Measurements from ENCODE around the gene KDR. TPM values are rescaled to one million over a fixed set of nuclear protein-coding genes. Genes with fewer than 3 reads are reported as not detected.

Gene KDR
- total RNA-seq, 1 donor from 2014 or later: not detected

GRCh38 chr4:55086578-55086977 lies 38.8 kb downstream of the KDR start:
- intact Hi-C loops (cut with micrococcal nuclease): no loop called here
- H3K27ac Mint-ChIP-seq: no peak overlapping the region
- no peaks in the 10 kb centered on the region for H3K27me3 Mint-ChIP-seq (ENCODE audit: insufficient read depth)
- H3K4me3 Mint-ChIP-seq: no peak overlapping the region
- H3K9me3 Mint-ChIP-seq: no peaks in the 10 kb centered on the region
- H3K4me1 Mint-ChIP-seq (ENCODE audit: low read depth): no peaks in the 10 kb centered on the region
- H3K36me3 Mint-ChIP-seq (ENCODE audit: low read depth): no peaks in the 10 kb centered on the region
- no peak for DNase-seq (ENCODE audit: low spot score)

GRCh38 chr4:55083735-55084134 lies 41.7 kb downstream of the KDR start:
- DNase-seq (ENCODE audit: low spot score): no peak
- Mint-ChIP-seq H3K27ac (no peak overlapping the region), H3K4me3 (no peak overlapping the region), H3K36me3 (ENCODE audit: low read depth) (no peaks in the 10 kb centered on the region), H3K27me3 (ENCODE audit: insufficient read depth) (no peaks in the 10 kb centered on the region), H3K4me1 (ENCODE audit: low read depth) (no peaks in the 10 kb centered on the region), H3K9me3 (no peaks in the 10 kb centered on the region)
- intact Hi-C loops (cut with micrococcal nuclease): no loop called here

GRCh38 chr4:55082756-55083155 lies 42.6 kb downstream of the KDR start:
- Mint-ChIP-seq H3K27me3 (ENCODE audit: insufficient read depth) (no peaks in the 10 kb centered on the region), H3K27ac (no peak overlapping the region), H3K36me3 (ENCODE audit: low read depth) (no peaks in the 10 kb centered on the region), H3K4me1 (ENCODE audit: low read depth) (no peaks in the 10 kb centered on the region), H3K9me3 (no peaks in the 10 kb centered on the region), H3K4me3 (no peak overlapping the region)
- intact Hi-C loops (cut with micrococcal nuclease): no loop called here
- no peak for DNase-seq (ENCODE audit: low spot score)

GRCh38 chr4:55080174-55080865 lies 45.1 kb downstream of the KDR start:
- no peaks in the 10 kb centered on the region for H3K36me3 Mint-ChIP-seq (ENCODE audit: low read depth)
- no peak overlapping the region for H3K4me3 Mint-ChIP-seq
- peaks cover 8% of the 10 kb centered on the region for H3K4me1 Mint-ChIP-seq (ENCODE audit: low read depth)
- intact Hi-C loops (cut with micrococcal nuclease): no loop called here
- H3K27ac Mint-ChIP-seq: no peak overlapping the region
- H3K9me3 Mint-ChIP-seq: no peaks in the 10 kb centered on the region
- DNase-seq (ENCODE audit: low spot score): no peak
- H3K27me3 Mint-ChIP-seq (ENCODE audit: insufficient read depth): no peaks in the 10 kb centered on the region

GRCh38 chr4:55079451-55080173 lies 45.8 kb downstream of the KDR start:
- no peaks in the 10 kb centered on the region for H3K27me3 Mint-ChIP-seq (ENCODE audit: insufficient read depth)

GRCh38 chr4:55078987-55079386 lies 46.4 kb downstream of the KDR start:
- no peaks in the 10 kb centered on the region for H3K9me3 Mint-ChIP-seq
- H3K27ac Mint-ChIP-seq: no peak overlapping the region
- no peak for DNase-seq (ENCODE audit: low spot score)
- H3K4me3 Mint-ChIP-seq: no peak overlapping the region
- H3K27me3 Mint-ChIP-seq (ENCODE audit: insufficient read depth): no peaks in the 10 kb centered on the region
- peaks cover 8% of the 10 kb centered on the region for H3K4me1 Mint-ChIP-seq (ENCODE audit: low read depth)
- H3K36me3 Mint-ChIP-seq (ENCODE audit: low read depth): no peaks in the 10 kb centered on the region
- intact Hi-C loops (cut with micrococcal nuclease): loop anchor here (10.0 kb wide), 1 partner anchor 236 kb away; no protein-coding TSS in a partner anchor

More at GRCh38 chr4:55079451-55080173, 45.8 kb downstream of the KDR start:
- Mint-ChIP-seq H3K36me3 (ENCODE audit: low read depth) (no peaks in the 10 kb centered on the region), H3K27ac (no peak overlapping the region), H3K4me1 (ENCODE audit: low read depth) (peaks cover 8% of the 10 kb centered on the region), H3K4me3 (no peak overlapping the region), H3K9me3 (no peaks in the 10 kb centered on the region)
- intact Hi-C loops (cut with micrococcal nuclease): loop anchor here (10.0 kb wide), 1 partner anchor 235 kb away; no protein-coding TSS in a partner anchor
- DNase-seq (ENCODE audit: low spot score): no peak

- H3K36me3 Mint-ChIP-seq (ENCODE audit: low read depth): no peaks in the 10 kb centered on the region
- H3K9me3 Mint-ChIP-seq: no peaks in the 10 kb centered on the region
- H3K27ac Mint-ChIP-seq: no peak overlapping the region
- H3K4me3 Mint-ChIP-seq: no peak overlapping the region
- intact Hi-C loops (cut with micrococcal nuclease): loop anchor here (10.0 kb wide), 1 partner anchor 237 kb away; no protein-coding TSS in a partner anchor
- H3K27me3 Mint-ChIP-seq (ENCODE audit: insufficient read depth): no peaks in the 10 kb centered on the region
- no peak for DNase-seq (ENCODE audit: low spot score)
- peaks cover 8% of the 10 kb centered on the region for H3K4me1 Mint-ChIP-seq (ENCODE audit: low read depth)
Observed at GRCh38 chr4:55077577-55077976, 47.8 kb downstream of the KDR start.

- Mint-ChIP-seq H3K4me1 (ENCODE audit: low read depth) (peaks cover 8% of the 10 kb centered on the region), H3K27ac (peak overlapping the region; percentile 81), H3K27me3 (ENCODE audit: insufficient read depth) (no peaks in the 10 kb centered on the region), H3K4me3 (no peak overlapping the region), H3K36me3 (ENCODE audit: low read depth) (no peaks in the 10 kb centered on the region), H3K9me3 (no peaks in the 10 kb centered on the region)
- intact Hi-C loops (cut with micrococcal nuclease): loop anchor here (10.0 kb wide), 1 partner anchor 239 kb away; no protein-coding TSS in a partner anchor
- no peak for DNase-seq (ENCODE audit: low spot score)
Observed at GRCh38 chr4:55075823-55076716, 49.3 kb downstream of the KDR start.

- no peak overlapping the region for H3K27ac Mint-ChIP-seq
- H3K4me3 Mint-ChIP-seq: no peak overlapping the region
- DNase-seq (ENCODE audit: low spot score): no peak
- no peaks in the 10 kb centered on the region for H3K27me3 Mint-ChIP-seq (ENCODE audit: insufficient read depth)
- peaks cover 8% of the 10 kb centered on the region for H3K4me1 Mint-ChIP-seq (ENCODE audit: low read depth)
- intact Hi-C loops (cut with micrococcal nuclease): loop anchor here (10.0 kb wide), 1 partner anchor 239 kb away; no protein-coding TSS in a partner anchor
- no peaks in the 10 kb centered on the region for H3K9me3 Mint-ChIP-seq
- no peaks in the 10 kb centered on the region for H3K36me3 Mint-ChIP-seq (ENCODE audit: low read depth)
Observed at GRCh38 chr4:55075376-55075775, 50.0 kb downstream of the KDR start.

GRCh38 chr4:55074386-55074785 lies 51.0 kb downstream of the KDR start:
- Mint-ChIP-seq H3K27ac (no peak overlapping the region), H3K4me3 (no peak overlapping the region)
- intact Hi-C loops (cut with micrococcal nuclease): loop anchor here (10.0 kb wide), 1 partner anchor 240 kb away; no protein-coding TSS in a partner anchor

GRCh38 chr4:55071951-55072350 lies 53.4 kb downstream of the KDR start:
- intact Hi-C loops (cut with micrococcal nuclease): loop anchor here (10.0 kb wide), 1 partner anchor 243 kb away; no protein-coding TSS in a partner anchor
- H3K36me3 Mint-ChIP-seq (ENCODE audit: low read depth): no peaks in the 10 kb centered on the region
- no peak overlapping the region for H3K27ac Mint-ChIP-seq
- no peak for DNase-seq (ENCODE audit: low spot score)
- H3K27me3 Mint-ChIP-seq (ENCODE audit: insufficient read depth): no peaks in the 10 kb centered on the region
- peaks cover 8% of the 10 kb centered on the region for H3K4me1 Mint-ChIP-seq (ENCODE audit: low read depth)
- H3K4me3 Mint-ChIP-seq: no peak overlapping the region
- H3K9me3 Mint-ChIP-seq: peaks cover 4% of the 10 kb centered on the region

More at GRCh38 chr4:55074386-55074785, 51.0 kb downstream of the KDR start:
- H3K9me3 Mint-ChIP-seq: no peaks in the 10 kb centered on the region
- H3K27me3 Mint-ChIP-seq (ENCODE audit: insufficient read depth): no peaks in the 10 kb centered on the region
- peaks cover 8% of the 10 kb centered on the region for H3K4me1 Mint-ChIP-seq (ENCODE audit: low read depth)
- no peak for DNase-seq (ENCODE audit: low spot score)
- H3K36me3 Mint-ChIP-seq (ENCODE audit: low read depth): no peaks in the 10 kb centered on the region

- no peak overlapping the region for H3K4me3 Mint-ChIP-seq
- no peaks in the 10 kb centered on the region for H3K4me1 Mint-ChIP-seq (ENCODE audit: low read depth)
- no peaks in the 10 kb centered on the region for H3K36me3 Mint-ChIP-seq (ENCODE audit: low read depth)
- H3K27ac Mint-ChIP-seq: no peak overlapping the region
- H3K9me3 Mint-ChIP-seq: peaks cover 4% of the 10 kb centered on the region
- intact Hi-C loops (cut with micrococcal nuclease): no loop called here
- DNase-seq (ENCODE audit: low spot score): no peak
- no peaks in the 10 kb centered on the region for H3K27me3 Mint-ChIP-seq (ENCODE audit: insufficient read depth)
Observed at GRCh38 chr4:55069248-55069647, 56.1 kb downstream of the KDR start.
